ENCODE measurements around the gene SKAP1.

The SKAP1 gene

DNA sequence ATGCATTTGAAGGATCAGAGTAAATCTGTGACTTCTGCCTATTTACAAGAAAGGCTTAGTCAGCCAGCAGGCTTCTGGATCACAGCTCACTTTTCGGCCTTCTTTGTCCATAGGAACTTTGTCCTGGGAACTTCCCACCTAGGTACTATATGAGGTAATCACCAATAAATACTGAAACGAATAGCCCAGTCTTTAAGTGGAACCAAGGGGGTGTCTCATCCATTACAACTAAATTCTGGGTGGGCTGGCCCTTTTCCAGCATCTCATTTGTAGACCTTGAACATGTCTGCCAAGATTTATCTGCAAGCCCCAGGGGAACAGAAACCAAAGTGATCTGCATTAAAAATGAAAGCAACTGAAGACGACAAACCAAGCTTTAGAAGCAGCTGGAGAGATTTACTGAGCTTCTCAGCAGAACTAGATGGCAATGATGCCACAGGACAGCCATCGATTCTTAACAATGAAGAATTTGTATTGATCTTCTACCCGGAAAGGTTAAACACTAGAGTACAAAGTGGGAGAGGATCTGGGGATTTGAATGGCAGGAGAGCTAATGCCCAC lies 267.0 kb downstream of the SKAP1 start:
- peak; percentile 35 for DNase-seq

DNA sequence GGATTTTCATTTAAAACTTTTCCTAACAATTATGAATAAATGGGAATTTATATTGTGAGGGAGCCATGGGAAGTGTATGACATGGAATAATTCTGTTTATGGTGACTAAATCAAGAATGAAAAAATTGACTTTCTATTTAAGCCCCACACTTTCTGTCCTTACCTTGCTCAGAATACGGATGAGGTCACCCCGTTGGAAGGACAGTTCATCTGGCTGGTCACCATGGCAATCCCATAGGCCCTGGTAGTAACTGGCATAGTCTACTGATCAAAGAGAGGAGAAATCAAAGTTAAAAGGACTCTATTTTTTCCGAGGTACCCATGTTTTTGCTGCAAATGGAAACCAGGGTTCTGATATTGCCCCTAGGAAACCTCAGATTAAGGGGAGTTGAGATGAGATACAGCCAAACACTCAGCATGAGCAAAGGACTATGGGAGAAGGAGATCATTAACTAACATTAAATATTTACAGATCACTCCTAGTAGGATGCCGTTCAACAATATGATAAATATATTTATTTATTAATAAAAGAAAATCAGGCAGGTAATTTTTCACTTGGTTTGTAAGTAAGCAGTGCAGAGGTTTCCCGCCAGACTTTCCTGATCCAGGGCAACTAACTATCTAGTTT lies 267.6 kb downstream of the SKAP1 start:
- no peak for DNase-seq

DNA sequence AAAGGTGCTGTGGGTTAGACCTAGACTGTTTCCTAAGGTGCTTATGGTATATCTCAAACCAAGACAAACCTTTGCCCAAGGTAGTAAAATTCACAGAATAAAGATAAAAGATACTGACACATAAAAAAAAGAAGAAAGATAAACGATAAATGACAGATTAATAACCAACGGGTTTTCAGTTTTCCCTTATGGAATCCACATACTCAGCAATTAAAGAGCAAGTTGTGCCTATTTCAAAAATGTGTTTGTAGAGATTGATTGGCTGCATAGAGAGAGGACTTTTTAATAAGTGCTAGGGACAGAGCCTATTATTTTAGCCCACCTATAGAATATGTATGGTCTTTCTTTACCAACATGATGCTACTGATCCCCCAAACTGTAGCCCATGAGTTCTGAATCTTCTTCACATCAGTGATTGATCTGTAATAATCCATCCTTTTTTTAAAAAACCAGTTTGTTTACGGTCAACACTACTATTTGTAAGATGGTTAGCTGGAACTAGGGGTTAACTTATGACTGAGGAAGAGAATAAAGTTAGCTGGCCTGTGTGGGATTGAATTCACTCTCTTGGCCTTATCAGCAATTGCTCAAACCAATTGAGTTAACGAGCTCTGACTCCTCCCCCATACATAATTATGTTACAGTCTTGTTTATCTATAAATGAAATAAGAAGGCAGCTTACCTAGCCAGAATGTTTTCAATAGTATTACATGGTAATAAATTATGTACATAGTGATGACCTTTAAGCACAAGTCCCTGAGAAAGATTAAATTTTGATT lies 268.7 kb downstream of the SKAP1 start:
- no peak for DNase-seq

DNA sequence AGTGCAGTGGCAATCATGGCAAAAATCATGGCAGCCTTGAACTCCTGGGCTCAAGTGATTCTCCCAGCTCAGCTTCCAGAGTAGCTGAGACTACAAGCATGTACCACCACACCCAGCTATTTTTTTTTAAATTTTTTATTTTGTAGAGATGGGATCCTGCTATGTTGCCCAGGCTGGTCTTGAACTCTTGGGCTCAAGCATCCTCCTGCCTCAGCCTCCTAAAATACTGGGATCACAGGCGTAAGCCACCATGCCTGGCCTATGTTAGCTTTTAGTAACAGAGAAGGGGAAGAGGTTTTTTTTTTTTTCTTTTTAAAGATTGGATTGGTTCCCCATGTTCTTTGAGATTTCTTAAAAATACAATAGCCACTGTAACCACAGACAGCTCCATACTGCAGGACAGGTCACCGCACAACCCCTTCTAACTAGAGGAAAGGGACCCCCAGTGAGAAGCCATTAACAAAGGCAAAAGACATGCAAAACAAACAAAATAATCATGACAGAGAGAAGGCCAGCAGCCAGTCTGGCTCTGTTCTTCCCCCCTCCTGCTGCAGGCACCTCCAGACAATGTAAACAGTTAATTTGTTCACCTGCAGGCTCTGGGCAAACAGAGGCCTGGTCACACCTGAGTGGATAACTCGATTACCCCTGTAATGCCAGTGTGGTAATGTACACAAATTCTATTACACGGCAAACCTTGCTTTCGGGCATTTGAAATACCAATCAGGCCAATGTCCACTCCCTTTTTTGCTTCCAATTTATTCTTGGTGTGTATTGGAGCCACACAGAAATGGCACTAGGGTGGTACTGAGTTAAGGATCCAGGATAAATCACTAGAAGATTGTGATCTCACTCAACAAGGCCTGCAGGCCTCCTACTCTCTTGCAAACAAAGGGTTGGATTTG lies 269.6 kb downstream of the SKAP1 start:
- peak; percentile 83 for DNase-seq

DNA sequence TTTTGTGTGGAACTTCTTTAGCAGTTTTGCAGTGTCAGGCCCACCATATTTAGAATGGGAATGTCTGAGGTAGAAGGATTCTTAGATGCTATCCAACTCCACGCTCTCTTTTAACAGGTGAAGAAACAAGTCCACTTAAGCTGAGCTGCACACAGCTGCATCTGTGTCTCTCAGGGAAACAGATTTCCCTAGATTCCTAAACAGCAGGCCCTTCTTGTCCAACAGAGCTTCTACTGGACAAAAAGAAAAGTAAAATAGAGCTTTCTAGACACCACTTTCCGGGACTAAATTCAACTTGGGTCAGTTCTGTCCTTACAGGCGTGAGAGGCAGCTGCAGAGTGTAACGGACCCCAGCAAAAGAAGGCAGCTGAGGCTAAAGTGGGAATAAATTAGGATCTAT lies 270.8 kb downstream of the SKAP1 start:
- DNase-seq: no peak

DNA sequence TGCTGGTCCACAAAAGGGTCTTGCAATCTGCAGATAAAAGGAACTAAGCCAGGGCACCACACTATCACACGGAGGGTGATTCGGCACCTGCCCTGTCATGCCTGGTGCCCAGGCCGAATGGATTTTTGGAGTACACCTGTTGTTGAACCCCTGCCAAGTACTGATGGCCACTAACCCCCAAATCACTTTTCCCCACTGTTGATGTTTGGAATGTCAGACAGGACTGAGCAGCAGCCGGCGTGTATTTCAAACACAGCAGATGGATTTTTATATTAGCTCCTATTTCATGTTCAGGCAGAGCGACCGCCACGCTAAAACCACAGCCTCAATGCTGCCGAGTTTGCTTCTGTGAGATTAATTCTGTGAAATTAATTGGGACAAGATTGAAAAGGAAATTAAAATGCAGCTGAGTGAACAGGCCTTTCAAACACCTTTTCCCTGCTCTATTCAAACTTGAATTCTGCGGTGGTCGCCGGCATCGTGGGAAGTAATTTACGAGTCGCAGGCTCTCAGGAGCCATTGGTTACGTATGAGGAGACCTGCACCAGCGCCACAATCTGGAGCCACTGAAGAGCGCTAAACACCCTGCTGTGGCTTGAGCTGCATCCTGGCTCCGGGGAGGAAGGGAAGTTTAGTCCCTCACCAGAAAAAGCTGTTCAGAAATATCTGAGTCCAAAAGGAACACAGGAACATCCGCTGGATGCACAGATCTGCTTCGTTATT lies 274.0 kb downstream of the SKAP1 start:
- peak; percentile 81 for DNase-seq

DNA sequence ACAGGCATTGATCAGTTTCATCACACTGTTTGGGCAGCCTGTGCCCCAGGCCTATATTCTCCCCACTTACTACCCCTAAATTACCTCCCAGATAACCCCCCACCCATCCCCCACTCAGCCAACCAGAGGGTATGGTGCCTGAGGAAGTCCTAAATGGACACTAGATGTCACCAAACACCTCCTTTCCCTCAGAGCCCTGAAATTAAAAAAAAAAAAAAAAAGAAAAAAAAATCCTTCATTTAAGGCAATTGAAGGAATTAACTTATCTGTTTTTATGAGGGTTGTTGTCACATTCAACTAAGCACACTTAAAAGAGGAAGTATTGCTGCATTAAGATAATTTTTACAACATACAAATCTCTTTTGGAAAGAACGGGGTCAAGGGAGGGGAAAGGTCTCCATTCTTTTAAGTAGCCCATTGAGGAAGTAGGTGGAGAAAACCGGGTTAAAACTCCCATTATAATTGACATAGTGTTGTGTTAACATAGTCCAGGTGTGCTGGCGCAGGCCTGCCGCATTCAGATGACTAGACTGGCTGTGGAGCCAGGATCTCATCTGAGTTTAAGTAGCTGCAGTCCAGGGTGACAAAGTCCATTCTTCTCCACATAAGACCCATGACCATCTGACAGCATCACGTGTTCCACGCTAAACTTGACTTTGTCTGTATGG lies 276.2 kb downstream of the SKAP1 start:
- DNase-seq: peak; percentile 37

DNA sequence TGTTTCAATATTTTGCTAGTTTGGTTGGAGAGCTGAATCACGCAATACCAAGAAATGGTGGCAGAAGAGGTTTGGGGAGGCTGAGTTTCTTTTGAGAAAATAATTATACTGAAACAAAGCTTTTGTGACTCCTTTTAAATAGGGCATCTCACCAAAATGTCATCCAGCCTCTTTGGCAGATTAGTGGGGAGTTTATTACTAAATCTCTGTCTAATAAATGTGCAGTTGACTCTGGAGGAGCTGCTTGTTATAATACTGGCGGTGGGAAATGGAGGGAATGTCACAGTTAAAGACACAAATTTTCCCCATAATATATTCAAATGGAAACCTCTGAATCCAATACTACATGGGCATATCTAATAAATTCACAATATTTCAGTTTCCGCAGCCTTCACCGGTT lies 277.7 kb downstream of the SKAP1 start:
- no peak for DNase-seq

DNA sequence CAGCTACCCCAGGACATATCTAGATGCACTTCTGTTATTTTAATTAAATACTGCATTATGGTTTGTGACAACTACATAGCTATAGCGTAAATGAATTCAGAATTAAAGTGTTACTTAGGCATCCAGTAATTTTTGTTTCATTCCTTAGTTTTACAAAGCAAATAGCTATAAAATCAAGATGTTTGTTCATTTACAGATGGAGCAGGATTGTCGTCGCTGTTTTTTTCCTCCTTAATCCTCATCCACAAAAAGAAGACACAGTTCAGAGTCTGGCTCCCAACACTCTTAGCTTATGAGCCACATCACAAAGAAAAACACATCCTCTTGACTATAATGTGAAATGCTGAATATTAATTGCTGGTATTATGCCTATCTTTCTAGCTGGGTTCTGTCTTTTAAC lies 278.8 kb downstream of the SKAP1 start:
- DNase-seq: no peak

DNA sequence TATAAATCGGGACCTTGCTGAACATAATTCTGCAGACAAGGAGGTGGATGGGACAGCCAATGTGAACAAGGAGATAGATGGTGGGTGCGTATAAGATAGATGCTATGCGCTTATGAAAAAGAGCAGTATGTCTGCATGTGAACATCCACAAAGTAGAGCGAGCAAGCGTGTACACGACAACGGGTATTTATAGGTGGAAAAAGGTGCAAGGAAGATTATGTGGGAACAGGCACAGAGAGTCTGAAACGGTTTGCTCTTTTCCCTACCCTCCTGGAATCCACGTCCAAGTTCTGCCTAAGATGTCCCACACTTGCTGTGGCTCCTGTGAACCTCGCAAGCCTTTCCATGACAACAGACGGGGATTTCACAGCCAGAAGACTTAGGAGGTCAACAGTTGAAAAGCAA lies 279.4 kb downstream of the SKAP1 start:
- DNase-seq: no peak

DNA sequence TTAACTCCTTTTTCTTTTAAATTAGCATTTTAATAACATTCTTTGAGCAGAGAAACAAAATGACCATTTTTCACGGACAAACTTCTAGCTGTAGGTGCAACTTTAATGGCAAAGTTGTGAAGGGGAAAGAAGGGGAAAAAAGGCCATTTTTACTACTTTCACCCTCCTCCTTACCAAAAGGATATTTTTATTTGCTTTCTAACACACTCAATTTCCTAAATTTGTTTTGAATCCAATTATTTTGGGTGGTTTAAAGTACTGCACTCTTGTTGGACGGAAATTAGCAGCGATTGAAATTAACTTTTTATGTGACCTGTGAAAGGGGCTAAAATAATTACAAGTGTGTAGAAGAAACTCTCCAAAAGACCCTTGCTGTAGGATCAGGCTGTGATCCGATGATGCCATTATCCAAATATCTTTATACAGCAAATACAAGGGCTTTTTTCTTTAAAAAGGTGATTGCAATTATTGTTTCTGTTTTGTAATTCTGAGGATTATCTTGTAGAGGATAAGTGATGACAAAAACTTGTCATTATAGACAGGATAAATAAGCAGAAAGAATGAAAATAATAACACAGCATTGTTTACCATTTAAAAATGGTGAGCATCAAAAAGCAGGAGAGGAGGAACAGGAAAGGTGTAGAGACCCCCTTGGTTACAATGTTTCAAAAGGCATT lies 280.1 kb downstream of the SKAP1 start:
- no peak for DNase-seq

DNA sequence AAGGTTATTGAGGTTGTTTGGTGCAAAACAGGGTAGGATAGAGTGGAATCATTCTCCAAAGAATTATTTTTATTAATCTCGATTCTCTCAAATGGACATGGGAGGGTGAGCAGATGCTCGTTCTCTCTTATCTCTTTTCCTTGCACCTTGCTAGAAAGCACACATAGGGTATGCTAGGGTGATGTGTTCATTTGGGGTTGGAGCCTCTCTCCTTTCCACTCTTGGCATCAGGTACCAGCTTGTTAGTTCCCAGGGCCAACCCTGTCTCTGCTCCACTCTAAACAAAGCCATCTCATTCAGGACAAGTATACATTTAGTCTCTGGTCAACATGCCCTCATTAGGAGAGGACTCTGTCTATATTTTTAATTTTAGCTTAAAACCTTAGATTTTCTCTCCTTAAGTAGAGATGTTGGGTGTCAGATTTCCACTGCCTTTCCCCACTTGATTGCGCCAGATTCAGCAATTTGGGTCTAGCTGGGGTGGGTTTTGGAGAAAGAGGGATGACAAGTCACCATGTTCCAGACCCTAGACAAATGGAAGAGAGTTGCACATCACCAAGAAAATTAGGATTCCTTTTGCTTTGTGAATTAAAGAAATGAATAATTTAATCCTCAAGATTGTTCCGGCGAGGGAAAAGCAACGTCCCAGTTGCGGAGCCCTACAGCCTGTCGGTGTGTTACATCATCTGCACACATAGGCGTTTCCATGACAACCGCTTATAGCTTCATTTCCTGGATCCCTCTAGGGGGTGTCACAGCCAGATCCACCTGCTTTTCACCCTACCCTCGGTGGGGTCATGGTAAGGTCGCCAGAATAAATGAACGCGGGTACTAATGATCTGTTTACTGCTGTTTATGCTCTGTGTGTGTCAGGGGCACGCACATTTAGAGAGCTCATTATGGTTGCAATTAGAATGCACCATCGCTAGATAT lies 280.9 kb downstream of the SKAP1 start:
- peak; percentile 47 for DNase-seq

DNA sequence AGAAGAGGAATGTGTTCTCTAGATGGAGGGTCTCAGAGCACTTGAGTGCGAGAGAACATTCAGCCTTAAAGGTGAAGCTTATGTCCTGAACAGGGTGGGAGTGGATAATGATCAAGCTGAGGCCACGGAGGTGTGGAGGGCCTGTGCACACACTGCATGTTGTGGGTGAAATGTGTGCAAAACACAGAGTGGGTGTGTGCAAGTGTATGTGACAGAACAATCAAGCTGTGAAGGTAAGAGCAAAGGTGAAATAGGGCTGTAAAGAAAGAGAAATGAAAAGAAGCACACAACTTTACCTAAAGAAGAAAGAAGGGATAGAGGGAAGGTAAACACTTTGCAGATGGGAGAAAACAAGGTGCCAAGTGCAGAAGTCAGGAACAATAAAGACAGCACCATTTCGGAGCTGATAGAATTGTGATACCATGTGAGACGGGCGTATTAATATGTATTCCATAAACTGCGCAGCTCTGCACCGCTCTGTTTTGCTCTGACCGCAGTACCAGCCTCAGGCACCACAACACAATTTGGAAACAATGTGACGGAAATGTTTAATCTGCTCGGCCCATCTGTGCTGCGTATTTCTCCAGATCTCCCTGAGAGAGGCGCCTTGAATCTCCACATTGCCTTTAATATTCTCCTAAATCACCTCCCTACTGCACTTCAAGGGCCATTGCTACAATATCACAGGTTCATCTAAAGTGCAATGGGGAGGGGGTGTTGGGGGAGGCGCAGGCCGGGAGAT lies 281.8 kb downstream of the SKAP1 start:
- no peak for DNase-seq

DNA sequence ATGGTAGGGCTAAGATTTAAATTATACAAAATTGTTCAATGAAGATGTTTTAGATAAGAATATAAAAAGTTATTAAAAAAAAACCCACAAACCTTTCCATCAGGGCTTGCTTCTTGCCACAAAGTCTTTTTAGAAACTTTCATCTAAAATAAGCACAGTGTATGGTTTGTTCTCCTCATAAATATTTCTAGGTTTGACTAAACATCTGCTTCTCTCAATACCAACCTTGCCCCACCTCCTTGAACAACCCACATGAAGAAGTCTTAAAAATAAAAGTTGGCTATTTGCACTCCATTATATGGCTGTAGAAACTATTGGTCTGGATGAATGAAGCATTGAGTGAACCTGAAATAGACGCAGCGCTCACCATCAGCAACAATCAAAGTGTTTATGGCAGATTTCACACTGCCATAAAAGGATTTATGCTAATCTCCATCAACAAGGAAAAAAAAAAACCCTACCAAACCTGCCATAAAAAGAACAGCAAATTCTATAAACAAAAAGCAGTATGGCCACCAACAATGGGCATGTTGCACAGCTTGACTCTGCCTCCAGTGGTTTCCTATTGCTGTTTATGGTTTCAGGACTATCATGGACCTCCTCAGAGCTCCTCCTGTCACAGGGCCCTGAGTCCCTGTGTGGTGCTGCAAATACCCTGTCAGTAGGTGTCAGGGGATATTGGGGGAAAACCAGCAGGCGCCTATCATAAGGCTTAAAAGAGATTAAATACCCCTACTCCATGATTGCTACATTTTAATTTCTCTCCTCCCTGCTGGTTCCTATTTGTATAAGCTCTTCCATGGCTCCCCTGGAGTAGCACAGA lies 284.8 kb downstream of the SKAP1 start:
- DNase-seq: no peak

DNA sequence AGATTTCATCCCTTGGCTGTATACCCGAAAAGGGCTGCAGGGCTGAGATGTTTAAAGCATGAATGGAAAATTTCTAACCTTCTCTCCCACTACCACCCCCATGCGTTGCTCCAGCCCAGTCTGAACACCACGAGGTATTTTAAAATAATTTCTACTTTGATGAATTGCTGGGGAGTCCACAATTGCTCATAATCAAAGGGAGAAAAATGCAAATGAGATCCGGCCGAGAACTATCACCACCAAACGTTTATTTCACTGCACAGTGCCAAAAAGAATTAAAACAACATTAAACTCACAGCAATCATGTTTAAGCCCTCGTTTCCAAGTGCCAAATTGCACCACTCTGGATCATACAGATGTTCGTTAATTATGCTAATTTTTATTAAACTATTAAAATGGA lies 285.8 kb downstream of the SKAP1 start:
- DNase-seq: no peak

DNA sequence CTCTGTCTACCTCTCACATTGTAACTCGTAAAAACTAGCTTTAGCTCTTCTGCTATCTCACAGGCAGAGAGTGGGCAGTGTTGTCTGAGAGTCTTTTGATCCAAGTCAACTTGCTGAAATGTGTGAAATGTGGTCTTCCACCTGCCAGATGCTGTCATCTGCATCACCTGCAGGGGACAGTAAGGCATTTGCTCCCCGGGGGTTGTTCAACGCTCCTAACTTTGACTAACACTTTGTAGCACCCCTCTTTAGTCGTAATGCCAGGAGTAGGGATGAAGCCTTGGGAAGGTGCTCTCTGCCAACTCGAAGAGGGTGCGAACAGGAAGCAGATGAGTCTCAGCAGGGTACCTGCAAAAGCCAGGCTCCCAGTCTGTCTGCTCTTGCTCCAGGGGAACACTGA lies 286.4 kb downstream of the SKAP1 start:
- no peak for DNase-seq

DNA sequence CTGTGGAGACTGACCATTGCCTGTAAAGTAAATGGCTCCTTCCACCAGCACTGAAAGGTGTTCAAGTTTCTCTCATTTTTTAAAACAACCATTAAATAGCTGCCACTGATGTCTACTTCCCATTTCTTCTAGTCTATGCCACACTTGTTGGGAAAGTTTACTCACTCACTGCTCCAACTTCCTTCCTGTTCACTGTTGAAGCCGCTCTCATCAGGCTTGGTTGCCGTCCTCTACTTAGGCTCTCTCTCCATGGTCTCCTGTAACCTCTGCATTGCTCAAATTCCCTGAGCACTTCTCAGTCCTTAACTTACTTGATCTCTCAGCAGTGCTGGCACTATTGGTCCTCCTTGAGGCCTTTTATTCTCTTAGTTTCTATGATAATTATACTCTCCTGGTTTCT lies 290.1 kb downstream of the SKAP1 start:
- no peak for DNase-seq

DNA sequence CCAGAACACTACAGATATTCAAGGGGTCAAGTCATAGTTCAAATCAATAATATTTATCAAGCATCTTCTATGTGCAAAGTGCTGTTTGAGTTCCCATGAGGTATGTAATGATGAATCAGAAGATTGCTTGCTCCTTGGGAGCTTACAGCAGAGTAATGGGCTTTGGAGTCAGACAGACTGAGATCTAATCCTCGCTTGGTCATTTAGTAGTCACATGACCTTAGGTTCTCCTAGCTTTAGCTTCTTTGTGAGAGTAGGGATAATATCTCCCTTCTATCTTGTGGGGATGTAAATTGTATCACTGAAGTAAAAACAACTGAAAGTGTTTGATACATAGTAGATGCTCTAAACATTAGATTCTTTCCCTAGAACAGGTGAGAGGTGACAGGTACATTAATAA lies 292.4 kb downstream of the SKAP1 start:
- no peak for DNase-seq

Data from NCI-H1105 treated with DMSO at 0.1 percent for 48 hours (cell line).